Jurkat, Clone E6-1 (cell line): ENCODE results near the gene RAB35.
A peak's percentile ranks its signal among the peaks of the same experiment; 100 is the strongest.

Experiments
- DNase-seq: peaks from one replicate; pipeline ENCODE4 v3.0.0-alpha.2; 2011; ENCODE audit warnings: low read depth, low spot score
- H3K4me3 ChIP-seq: 2 replicates; pipeline ENCODE4 v1.5.1; 2011; ENCODE audit warnings: mild to moderate bottlenecking, low read length, control low read depth, moderate library complexity

Gene RAB35

DNA sequence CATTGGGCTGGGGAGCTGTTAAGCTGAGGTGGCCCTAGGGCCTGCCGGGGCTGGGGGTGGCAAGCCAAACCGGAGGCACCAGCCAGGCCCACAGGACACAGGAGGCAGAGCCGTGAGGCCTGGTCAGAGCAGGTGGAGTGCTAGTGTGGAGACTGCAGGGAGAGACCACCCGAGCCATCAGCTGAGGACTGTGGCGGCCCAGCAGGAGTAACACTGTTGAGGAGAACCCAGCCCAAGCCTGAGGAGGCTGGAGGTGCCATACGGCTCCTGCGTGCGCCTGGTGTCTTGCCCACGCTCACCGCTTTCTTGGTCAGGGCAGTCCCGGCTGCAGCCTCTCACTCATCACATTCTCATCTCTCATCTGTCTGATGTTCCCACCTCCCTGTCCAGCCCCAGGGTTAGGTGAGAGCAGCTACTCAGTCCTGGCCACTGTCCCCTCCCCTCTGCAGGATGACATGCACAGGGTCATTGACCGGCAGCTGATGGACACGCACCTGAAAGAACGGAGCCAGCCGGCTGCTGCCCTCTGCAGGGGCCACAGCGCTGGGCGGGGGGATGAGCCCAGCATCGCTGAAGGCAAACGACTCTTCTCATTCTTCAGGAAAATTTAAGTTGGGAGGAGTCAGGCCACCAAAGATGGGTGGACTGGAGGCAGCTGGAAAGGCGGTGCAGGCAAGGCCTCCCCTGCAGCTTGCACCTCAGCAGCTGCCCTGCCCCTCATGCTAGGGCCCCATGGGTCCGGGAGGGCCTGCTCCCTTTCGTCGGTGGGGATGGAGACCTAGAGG, 23.8 kb downstream of the RAB35 start:
- H3K4me3 ChIP-seq, result no peak overlapping the region
- no peak for DNase-seq

DNA sequence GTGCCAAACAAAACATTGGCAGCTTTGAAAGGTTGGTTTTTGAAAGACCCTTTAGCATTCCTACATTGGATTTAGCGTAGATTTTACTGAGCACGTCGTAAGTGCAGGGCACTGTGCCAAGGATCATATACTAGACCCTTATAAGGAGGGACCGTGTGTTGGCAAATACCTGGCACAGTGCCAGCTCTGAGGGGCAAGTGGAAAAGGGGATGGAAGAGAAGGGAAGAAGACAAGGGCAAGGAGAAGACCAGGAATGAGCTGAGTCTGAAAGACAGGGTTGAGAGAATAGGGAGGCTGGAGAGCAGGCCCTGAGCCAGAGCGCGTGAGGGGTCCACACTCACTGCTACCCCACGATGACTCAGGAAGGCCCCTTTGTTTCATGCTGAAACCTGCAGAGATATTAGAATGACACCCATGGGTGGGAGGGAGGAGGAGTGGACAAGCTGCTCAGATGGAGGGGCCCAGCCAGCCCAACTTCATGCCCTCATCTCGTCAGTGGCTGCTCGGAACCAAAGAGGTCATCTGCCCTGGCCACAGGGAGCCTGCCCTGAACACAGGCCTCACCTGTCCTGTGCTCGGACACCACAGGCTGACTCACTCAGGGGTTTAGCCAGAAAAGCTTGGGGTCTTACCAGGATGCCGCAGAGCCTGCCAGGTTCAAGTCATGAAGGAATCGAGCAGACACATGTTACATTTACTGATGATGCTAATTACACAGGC, 25.0 kb downstream of the RAB35 start:
- no peak overlapping the region for H3K4me3 ChIP-seq
- DNase-seq, result no peak

DNA sequence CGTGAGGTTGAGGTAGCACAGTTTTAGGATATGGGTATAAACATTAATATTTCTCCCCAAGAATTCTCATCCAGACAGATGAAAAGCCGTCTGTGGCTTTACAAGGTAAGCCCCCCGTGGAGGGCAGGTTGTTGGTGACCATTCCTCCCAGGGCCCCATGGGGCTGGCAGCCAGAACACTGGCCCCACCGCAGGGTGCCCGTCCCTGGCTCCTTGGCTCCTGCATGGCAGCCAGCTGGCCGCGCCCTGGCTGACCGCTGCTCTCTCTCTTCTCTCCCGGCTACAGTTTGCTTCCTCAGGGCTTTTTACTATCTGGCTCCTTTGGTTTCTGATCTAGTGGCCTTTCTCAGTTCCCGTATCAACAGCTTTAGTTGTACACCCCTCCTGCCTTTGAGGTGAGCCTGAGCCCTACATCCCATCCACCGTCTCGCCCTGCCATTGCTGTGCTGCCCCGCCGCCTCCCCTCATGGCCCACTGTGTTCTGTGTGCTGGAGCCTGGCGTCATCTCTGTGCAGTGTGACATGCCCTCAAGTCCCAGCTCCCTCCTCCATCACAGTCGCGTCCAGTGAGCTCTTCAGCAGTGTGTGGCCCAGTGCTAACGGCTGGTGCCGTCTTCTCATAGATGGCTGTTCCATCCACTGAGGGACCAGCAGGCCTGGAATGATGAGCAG, 25.8 kb downstream of the RAB35 start:
- no peak overlapping the region for H3K4me3 ChIP-seq
- DNase-seq, result no peak

DNA sequence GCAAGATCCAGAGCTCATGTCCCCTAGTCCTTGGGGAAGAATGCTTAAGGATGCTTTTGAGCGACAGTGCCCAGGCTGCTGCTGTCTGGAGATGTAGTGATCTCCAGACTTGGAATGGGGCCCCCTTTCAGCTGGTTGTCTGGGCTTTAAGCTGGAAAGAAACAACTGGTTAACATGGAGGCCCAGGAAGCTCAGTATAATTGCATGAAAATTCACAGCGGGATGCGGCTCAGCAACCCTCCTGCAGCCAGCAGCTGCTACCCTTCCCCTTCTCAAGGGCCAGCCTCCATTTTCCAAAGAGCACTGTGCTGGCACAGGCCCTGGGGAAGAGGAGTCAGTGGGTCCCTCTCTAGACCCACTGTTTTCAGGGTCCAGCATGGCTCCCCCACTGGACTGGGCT, 26.3 kb downstream of the RAB35 start:
- H3K4me3 ChIP-seq, result no peak overlapping the region
- no peak for DNase-seq

DNA sequence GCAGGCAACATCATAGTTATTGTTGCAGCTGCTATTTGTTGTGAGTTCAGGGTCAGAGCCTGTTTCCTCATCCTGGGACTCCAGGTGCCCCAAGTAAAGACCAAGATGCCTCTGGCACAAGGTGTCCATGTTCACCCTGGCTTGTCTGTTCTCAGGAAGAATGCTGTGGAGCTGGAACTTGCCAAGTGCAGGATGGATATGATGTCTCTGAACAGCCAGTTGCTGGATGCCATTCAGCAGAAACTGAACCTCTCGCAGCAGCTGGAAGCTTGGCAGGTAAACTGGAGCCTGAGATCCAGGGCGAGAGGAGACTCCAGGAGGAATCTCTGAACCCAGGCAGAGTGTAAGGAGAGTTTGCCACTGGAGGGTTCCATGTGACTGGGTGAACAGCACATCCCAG, 26.8 kb downstream of the RAB35 start:
- no peak overlapping the region for H3K4me3 ChIP-seq
- DNase-seq, result no peak

DNA sequence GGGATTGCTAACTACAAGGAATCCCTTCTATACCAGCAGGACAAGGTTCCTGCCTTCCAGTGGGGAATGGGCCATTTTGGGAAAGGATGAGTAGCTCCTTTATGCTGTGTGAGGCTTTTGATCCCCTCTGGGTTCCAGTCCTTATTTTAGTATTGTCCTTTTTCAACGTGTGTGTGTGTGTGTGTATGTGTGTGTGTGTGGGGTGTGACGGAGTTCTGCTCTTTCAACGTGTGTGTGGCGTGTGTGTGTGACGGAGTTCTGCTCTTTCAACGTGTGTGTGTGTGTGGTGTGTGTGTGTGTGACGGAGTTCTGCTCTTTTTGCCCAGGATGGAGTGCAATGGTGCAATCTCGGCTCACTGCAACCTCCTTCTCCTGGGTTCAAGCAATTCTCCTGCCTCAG, 27.4 kb downstream of the RAB35 start:
- H3K4me3 ChIP-seq, result no peak overlapping the region
- no peak for DNase-seq

DNA sequence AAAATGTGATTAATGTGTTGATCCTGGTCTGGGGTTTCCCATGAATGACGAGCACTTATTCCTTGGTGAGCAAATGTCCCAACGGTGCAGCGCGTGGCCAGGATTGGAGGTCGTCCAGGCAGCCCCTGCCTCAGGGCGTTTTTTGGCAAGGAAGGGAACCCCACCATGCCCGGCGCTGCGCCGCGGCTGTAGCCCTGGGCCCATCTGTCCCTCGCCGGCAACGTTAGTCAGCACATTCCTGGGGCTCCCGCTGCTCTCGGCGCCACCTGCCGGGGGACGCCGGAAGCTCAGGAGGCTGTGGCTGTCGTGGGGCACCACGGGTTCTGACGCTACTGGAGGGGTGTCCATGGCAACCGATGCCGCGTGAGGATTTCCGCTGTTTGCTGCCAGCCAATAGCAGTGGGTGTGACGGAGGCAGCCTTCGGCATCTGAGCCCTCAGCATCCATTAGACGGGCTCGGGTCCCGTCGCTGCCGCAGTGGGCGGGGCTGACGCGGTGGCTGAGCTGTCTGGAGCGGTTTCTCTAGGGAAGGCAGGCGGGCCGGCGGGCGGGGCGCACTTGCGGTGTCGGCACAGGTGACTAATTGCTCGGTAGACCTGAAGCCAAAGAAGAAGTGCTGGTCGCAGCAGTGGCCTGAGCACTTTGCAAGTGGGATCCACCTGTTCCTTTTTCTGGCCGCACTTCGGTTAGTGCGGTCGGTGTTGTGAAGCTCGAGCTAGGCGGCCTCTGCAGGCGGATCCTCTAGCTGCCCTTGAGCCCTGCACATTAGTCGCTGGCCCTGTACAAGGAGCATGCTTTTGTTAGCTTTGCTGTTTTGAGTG, 29.5 kb downstream of the RAB35 start:
- peak; percentile 99 for DNase-seq
- peak overlapping the region; percentile 52 for H3K4me3 ChIP-seq

DNA sequence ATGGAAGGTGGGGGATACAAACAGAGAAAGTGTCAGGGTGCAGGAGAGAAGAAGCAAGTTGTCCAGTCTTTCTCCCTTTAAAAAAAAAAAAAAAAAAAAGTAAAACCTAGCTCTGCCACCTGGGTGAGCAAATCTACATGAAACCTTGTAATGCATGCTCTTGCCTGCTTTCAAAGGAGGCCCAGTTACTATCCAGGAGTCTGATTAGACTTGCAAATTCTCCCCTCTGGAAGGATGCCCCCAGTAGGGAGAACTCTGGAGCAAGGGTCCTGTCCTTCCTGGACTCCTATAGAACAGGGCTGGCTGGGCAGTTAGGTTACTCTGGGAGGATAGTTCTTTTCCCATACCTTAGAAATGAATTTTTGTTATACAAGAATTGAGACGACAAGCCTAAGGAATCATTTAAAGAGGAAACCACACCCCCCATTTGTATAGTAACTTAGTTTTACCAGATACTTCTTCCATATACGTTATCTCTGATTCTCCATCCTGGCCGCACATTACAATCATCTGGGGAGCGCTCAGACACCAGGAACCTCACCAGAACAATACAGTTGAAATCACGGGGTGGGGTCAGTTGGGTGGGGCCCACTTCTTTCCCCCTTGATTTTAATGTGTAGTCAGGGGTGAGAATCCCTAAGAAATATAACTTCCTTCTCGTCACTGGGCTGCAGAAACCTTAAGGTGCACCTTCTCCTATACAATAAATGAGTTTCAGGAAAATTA, 30.5 kb downstream of the RAB35 start:
- H3K4me3 ChIP-seq, result no peak overlapping the region
- DNase-seq, result no peak

DNA sequence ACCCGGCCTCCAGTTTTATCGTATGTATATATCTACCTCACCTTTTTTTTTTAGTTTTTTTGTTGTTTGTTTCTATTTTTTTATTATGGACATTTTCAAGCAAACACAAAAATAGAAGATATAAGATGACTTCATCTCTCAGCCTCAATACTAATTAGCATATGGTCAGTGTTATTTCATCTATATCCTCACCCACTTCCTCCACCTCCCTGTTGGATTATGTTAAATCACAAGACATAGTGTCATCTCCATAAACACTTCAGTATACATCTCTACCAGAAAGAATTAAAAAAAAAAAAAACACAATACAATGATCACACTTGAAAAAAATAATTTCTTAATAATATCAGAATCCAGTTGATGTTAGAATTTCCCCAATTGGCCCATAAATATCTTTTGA, 34.9 kb downstream of the RAB35 start:
- H3K4me3 ChIP-seq, result no peak overlapping the region
- no peak for DNase-seq

DNA sequence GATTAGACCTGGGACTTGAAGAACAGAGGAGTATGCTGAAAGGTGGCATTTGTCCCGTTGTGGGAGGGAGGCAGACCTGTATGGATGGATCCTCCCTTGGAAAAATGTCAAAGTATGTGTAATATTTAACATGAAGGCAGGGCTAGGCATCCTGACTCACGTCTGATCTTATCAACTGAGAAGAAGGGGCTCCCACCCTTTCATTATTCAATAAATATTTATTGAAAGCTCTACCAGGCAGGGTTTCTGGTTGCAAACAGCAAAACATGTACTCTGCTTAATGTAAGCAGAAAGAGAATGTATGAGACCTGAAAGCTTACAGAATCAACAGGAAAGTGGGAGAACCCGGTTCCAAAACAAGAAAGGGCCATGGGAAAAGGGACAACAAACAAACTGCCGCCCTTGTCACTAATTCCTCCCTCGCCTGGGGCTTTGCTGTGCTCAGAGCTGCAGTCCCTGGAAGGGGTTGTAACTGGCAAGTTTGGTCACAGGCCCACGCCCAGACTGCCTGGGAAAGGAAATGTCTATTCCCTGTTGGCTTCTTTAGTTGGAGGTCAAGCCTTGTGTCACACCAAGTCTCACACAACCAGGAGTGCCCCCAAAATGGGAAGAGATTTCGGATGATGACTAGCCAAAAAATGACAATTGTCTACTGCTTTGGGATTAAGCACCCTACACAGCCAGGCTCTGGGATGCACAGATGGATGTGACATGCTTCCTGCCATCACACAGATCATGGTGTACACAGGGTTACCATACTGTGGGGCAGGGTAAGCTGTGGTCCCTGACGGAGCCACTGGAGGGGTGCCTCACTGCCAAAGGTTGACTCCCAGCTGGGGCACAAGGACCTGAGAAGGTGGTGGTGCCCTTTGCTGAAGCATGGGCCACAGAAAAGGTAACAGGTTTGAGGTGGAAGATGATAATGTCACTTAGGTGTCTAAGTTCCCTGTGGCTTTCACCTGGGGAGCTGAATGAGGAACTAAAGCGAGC, 36.8 kb downstream of the RAB35 start:
- no peak overlapping the region; the same call in 1 of the 2 replicates for H3K4me3 ChIP-seq
- DNase-seq, result no peak

DNA sequence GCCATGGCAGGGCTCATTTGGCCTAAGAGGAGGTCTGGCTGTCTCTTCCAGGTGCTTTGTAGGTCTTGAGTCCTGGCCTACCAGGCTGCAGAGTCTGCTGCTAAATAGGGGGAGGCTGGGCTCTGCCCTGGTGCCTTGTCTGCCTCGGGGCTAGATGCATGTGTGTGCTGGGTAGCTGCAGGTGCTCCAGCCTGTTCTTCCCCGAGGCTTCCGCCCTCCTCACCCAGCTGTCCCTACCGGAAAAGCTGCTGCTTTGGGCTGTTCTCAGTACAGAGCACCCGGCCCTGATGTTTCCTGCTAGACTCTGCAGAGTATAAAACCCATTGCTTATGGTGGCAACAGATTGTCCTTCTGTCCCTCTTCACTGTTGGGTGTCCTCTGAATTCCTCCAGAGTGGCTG, 37.7 kb downstream of the RAB35 start:
- peak overlapping the region; percentile 30 for H3K4me3 ChIP-seq
- DNase-seq, result peak; percentile 92

DNA sequence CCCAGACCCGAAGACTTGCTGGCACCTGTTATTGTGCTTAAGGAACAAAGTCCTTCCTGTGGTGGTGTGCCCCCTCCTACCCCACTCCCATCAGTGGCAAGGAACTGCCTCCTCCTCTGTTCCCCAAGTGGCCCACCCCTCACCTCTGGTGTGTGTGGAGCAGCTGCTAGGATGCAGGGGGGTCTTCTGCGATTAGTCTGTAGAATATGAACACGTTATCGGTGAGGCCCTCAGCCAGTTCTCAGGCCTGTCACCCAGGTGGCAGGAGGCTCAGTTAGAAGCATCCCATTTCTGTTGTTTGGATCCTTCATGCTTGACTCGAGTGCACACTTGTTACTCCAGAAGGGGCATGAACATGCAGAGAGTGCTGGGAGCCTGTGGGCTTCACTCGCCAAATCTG, 39.3 kb downstream of the RAB35 start:
- no peak overlapping the region for H3K4me3 ChIP-seq
- no peak for DNase-seq

DNA sequence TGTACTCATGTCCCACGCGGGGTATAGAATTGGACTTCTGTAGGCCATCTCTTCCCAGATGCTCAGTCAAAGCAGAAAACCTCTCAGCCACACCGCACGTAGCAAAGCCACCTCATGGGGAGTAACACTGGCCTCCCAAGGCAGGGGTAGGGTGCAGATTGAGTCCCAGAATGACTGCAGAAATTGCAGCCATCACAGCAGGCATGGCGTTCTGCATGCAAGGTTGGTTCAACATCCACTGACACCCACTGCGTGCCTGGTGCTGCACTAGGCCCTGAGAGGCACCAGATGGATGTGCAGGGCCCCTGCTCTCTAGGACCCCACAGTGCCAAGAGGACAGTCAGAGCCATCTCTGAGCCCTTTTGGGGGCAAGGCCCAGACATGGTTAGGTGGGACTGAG, 39.9 kb downstream of the RAB35 start:
- DNase-seq, result no peak
- H3K4me3 ChIP-seq, result no peak overlapping the region

DNA sequence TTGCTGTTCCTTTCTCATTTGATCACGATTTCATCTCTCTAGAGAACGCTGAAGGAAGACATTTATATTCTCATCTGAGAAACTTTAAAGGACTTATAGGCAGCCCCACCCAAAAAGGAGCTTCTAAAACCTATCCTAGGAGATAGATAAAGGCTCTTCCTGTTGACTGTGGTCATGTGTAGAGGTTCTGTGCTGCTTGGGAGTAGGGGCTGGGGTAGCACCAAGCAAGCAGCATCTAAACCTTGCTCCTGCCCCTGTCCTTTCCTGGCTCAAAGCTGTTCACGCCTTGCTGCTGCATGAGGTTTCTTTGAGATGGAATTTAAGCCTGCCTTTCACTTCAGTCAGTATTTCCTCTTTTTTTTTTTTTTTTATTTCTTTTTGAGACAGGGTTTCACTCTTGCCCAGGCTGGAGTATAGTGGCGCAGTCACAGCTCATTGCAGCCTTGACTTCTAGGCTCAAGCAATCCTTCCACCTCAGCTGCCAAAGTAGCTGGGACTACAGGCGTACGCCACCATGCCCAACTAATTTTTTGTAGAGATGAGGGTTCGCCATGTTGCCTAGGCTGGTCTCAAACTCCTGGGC, 41.4 kb downstream of the RAB35 start:
- DNase-seq, result no peak
- no peak overlapping the region for H3K4me3 ChIP-seq

DNA sequence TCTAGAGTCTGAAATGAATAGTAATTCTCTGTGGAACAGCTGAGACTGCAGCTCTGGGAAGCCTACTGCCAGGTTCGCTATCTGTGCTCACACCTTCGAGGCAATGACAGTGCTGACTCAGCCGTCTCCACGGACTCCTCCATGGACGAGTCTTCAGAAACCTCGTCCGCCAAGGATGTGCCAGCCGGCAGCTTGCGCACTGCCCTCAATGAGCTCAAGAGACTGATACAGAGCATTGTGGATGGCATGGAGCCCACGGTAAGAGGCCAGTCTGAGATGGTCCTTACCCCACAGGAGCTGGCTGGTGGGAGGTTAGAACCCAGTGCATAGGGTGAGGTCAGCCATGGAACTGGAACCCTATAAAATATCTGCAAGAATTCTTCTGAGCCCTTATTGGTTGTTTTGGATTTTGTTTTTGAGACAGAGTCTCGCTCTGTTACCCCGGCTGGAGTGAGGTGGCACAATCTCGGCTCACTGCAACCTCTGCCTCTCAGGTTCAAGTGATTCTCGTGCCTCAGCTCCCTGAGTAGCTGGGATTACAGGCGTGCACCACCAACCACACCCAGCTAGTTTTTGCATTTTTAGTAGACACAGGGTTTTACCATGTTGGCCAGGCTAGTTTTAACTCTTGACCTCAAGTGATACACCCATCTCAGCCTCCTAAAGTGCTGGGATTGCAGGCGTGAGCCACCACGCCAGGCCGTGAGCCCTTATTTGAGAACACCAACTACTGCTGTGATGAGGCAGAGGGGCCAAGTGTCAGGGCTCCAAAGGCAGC, 43.9 kb downstream of the RAB35 start:
- H3K4me3 ChIP-seq, result no peak overlapping the region

DNA sequence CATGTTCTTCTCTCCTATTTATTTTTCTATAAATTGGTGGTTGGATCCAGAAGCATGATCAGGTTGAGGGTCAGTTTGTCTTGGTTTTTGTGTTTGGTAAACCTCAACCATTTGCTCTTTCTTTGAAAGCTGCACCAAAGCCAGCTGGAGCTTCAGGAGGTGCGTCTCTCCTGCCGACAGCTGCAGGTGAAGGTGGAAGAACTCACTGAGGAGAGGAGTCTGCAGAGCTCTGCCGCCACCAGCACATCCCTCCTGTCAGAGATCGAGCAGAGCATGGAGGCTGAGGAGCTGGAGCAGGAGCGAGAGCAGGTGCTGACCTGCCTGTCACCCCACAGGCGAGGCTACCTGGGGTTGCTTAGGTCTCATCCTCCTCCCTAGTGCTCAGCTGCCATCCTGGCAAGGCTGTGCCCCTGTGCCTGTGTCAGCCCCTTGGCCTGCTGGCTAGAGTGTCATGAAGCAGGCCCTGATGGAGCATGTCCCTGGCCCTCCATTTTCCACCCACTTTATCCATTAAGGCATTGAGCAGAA, 45.0 kb downstream of the RAB35 start:
- DNase-seq, result no peak
- H3K4me3 ChIP-seq, result no peak overlapping the region

More for the DNA sequence above, 43.9 kb downstream of the RAB35 start:
- DNase-seq, result no peak
